GM23338 (cell line): ENCODE results near the gene CTXN3. TPM values are rescaled to one million over a fixed set of nuclear protein-coding genes. Genes with fewer than 3 reads are reported as not detected.

ENCODE experiments used
- ATAC-seq: fragments of 200-7000 bp; cut with Tn5 transposase; 3 replicates; pipeline ENCODE4 v1.9.1; 2020
- DNase-seq: peaks from one replicate; pipeline ENCODE4 v3.0.0-alpha.2; 2015; ENCODE audit warnings: low spot score
- H2AFZ ChIP-seq: fragments of 200-600 bp; sonication (generic); 2 replicates; pipeline ENCODE4 v1.8.0; 2016; ENCODE audit warnings: antibody characterized with exemption, mild to moderate bottlenecking, moderate library complexity
- H3F3A ChIP-seq: fragments of 200-600 bp; sonication (generic); replicated peaks from 2 replicates; pipeline ENCODE4 v1.8.0; 2017; ENCODE audit warnings: antibody characterized with exemption, mixed run types, low read depth
- H3K27ac ChIP-seq: fragments of 200-600 bp; sonication (generic); 2 replicates; pipeline ENCODE4 v1.6.1; 2016; ENCODE audit warnings: low read depth
- H3K27me3 ChIP-seq: fragments of 200-600 bp; sonication (generic); 2 replicates; pipeline ENCODE4 v1.8.0; 2016; ENCODE audit warnings: mild to moderate bottlenecking, mixed run types, moderate library complexity; ENCODE audit not compliant: insufficient read depth
- H3K36me3 ChIP-seq: fragments of 200-600 bp; sonication (generic); 2 replicates; pipeline ENCODE4 v1.8.0; 2016; ENCODE audit warnings: mild to moderate bottlenecking; ENCODE audit not compliant: insufficient read depth
- H3K4me1 ChIP-seq: fragments of 200-600 bp; sonication (generic); 2 replicates; pipeline ENCODE4 v1.8.0; 2016; ENCODE audit warnings: mild to moderate bottlenecking, moderate library complexity; ENCODE audit not compliant: insufficient read depth
- H3K4me2 ChIP-seq: fragments of 200-600 bp; sonication (generic); 2 replicates; pipeline ENCODE4 v1.7.1; 2017; ENCODE audit warnings: mixed run types
- H3K4me3 ChIP-seq: fragments of 200-600 bp; sonication (generic); 2 replicates; pipeline ENCODE4 v1.6.1; 2016; ENCODE audit warnings: mixed run types
- H3K79me2 ChIP-seq: fragments of 200-600 bp; sonication (generic); replicated peaks from 2 replicates; pipeline ENCODE4 v1.8.0; 2017; ENCODE audit warnings: mild to moderate bottlenecking; ENCODE audit not compliant: insufficient read depth
- H3K9me2 ChIP-seq: fragments of 200-600 bp; sonication (generic); 2 replicates; pipeline ENCODE4 v1.8.0; 2017; ENCODE audit not compliant: insufficient read depth
- H4K20me1 ChIP-seq: fragments of 200-600 bp; sonication (generic); replicated peaks from 2 replicates; pipeline ENCODE4 v1.8.0; 2017; ENCODE audit warnings: mild to moderate bottlenecking; ENCODE audit not compliant: insufficient read depth
- H3K27ac Mint-ChIP-seq: 2 replicates; pipeline ENCODE4 v1.8.0; 2020; ENCODE audit warnings: inconsistent platforms, mild to moderate bottlenecking, moderate library complexity, mixed read lengths
- H3K27me3 Mint-ChIP-seq: 3 replicates; pipeline ENCODE4 v1.8.0; 2022; ENCODE audit warnings: low read depth, mild to moderate bottlenecking, moderate library complexity, mixed read lengths, inconsistent platforms; ENCODE audit not compliant: insufficient read depth, poor library complexity
- H3K36me3 Mint-ChIP-seq: 3 replicates; pipeline ENCODE4 v1.8.0; 2021; ENCODE audit warnings: low read depth, mild to moderate bottlenecking, inconsistent platforms, moderate library complexity, mixed read lengths
- H3K4me1 Mint-ChIP-seq: 3 replicates; pipeline ENCODE4 v1.8.0; 2020; ENCODE audit warnings: mild to moderate bottlenecking, inconsistent platforms, mixed read lengths
- H3K4me3 Mint-ChIP-seq: 3 replicates; pipeline ENCODE4 v1.8.0; 2021; ENCODE audit warnings: moderate library complexity, mild to moderate bottlenecking, inconsistent platforms, mixed read lengths
- H3K9me3 Mint-ChIP-seq: 3 replicates; pipeline ENCODE4 v1.8.0; 2020; ENCODE audit warnings: moderate library complexity, mild to moderate bottlenecking, inconsistent platforms, mixed read lengths
- CTCF ChIP-seq, 2 experiments: fragments of 200-600 bp in 1 of 2; sonication (generic) in 1 of 2; conservative IDR thresholded peaks; 2 replicates each; pipeline versions ENCODE4 v1.5.1 to v1.6.1; 2016 to 2017; ENCODE audit warnings: antibody characterized with exemption in 2 of 2, low read depth in 2 of 2, mild to moderate bottlenecking in 2 of 2, moderate library complexity in 1 of 2
- EZH2 ChIP-seq: fragments of 200-600 bp; sonication (generic); IDR thresholded peaks from one replicate; pipeline ENCODE4 v1.8.0; 2017; ENCODE audit warnings: antibody characterized with exemption, mild to moderate bottlenecking, low read depth; ENCODE audit not compliant: unreplicated experiment
- EZH2phosphoT487 ChIP-seq: fragments of 200-600 bp; sonication (generic); IDR thresholded peaks from one replicate; pipeline ENCODE4 v1.8.1; 2018; ENCODE audit warnings: antibody characterized with exemption; ENCODE audit not compliant: unreplicated experiment
- JUNB ChIP-seq: IDR thresholded peaks from one replicate; pipeline ENCODE4 v1.6.1; 2016; ENCODE audit warnings: antibody characterized with exemption; ENCODE audit not compliant: unreplicated experiment
- NANOG ChIP-seq: IDR thresholded peaks from 2 replicates; pipeline ENCODE4 v1.6.1; 2016; ENCODE audit warnings: antibody characterized with exemption, borderline replicate concordance
- POLR2AphosphoS5 ChIP-seq: IDR thresholded peaks from 2 replicates; pipeline ENCODE4 v1.6.1; 2016; ENCODE audit warnings: antibody characterized with exemption, low read depth
- REST ChIP-seq: IDR thresholded peaks from one replicate; pipeline ENCODE4 v1.6.1; 2018; ENCODE audit warnings: antibody characterized with exemption; ENCODE audit not compliant: unreplicated experiment
- STAT1 ChIP-seq: IDR thresholded peaks from one replicate; pipeline ENCODE4 v1.6.1; 2016; ENCODE audit warnings: antibody characterized with exemption; ENCODE audit not compliant: unreplicated experiment
- ZNF114 ChIP-seq: fragments of 250-450 bp; sonication (Bioruptor Pico); IDR thresholded peaks from 2 replicates; pipeline ENCODE4 v1.5.0; 2020; ENCODE audit warnings: mild to moderate bottlenecking, moderate library complexity
- ZNF331 ChIP-seq: fragments of 250-450 bp; sonication (Bioruptor Pico); IDR thresholded peaks from 2 replicates; pipeline ENCODE4 v1.5.0; 2020; ENCODE audit warnings: low read depth, mild to moderate bottlenecking, moderate library complexity
- polyA plus RNA-seq: library from polyadenylated mRNA; unstranded; fragments of >200 nt; fragmentation: Nextera tagmentation; extraction: Ambion mirVana; gene quantifications from 2 replicates; pipeline ENCODE4 v1.2.1, GENCODE V29; 2016
- total RNA-seq: library from RNA; depleted of rRNA; stranded (reverse); fragments of >200 nt; shearing (Covaris generic); gene quantifications from 2 replicates; pipeline ENCODE4 v1.2.3, GENCODE V29; 2014

Gene CTXN3
- total and polyA plus RNA-seq, 2 experiments from 2014 or later: not detected

- TF ChIP-seq EZH2phosphoT487 (no peak), EZH2 (no peak), JUNB (no peak), ZNF114 (CRISPR knock-in tag) (no peak), ZNF331 (CRISPR knock-in tag) (no peak), STAT1 (no peak), CTCF (conservative IDR thresholded peaks at IDR 0.05; ENCODE audit: low read depth in 2 of 2) (no peak), REST (no peak), NANOG (no peak), POLR2AphosphoS5 (no peak)
- H3K9me3 Mint-ChIP-seq: no peaks in the 10 kb centered on the region
- Histone ChIP-seq H4K20me1 (no peaks in the 10 kb centered on the region), H3K4me1 (no peaks in the 10 kb centered on the region), H3K4me2 (no peak overlapping the region), H3K79me2 (no peaks in the 10 kb centered on the region), H3F3A (no peaks in the 10 kb centered on the region), H3K9me2 (no peaks in the 10 kb centered on the region; the same call in 1 of the 2 replicates), H3K4me3 (no peak overlapping the region), H3K27ac (no peak overlapping the region), H2AFZ (no peak overlapping the region), H3K27me3 (no peaks in the 10 kb centered on the region), H3K36me3 (no peaks in the 10 kb centered on the region)
- ATAC-seq (no peak), DNase-seq (no peak)
- no peaks in the 10 kb centered on the region for H3K36me3 Mint-ChIP-seq
- no peaks in the 10 kb centered on the region for H3K4me1 Mint-ChIP-seq
- H3K27me3 Mint-ChIP-seq: no peaks in the 10 kb centered on the region
- no peak overlapping the region for H3K4me3 Mint-ChIP-seq
- H3K27ac Mint-ChIP-seq: no peak overlapping the region
Measured at GRCh38 chr5:127694518-127695171, 45.8 kb downstream of the CTXN3 start.

- H3K27ac ChIP-seq: no peak overlapping the region
- no peak for ATAC-seq
- no peaks in the 10 kb centered on the region for H3K36me3 Mint-ChIP-seq
- no peak overlapping the region for H3K4me3 ChIP-seq
- no peaks in the 10 kb centered on the region for H3K9me3 Mint-ChIP-seq
- H3K27me3 ChIP-seq: no peaks in the 10 kb centered on the region
- H4K20me1 ChIP-seq: no peaks in the 10 kb centered on the region
- H3K4me1 Mint-ChIP-seq: no peaks in the 10 kb centered on the region
- H3K9me2 ChIP-seq: no peaks in the 10 kb centered on the region; the same call in 1 of the 2 replicates
- no peaks in the 10 kb centered on the region for H3K4me1 ChIP-seq
- no peak overlapping the region for H3K4me2 ChIP-seq
- H2AFZ ChIP-seq: no peak overlapping the region
- H3K27me3 Mint-ChIP-seq: no peaks in the 10 kb centered on the region
- DNase-seq: no peak
- no peak for TF ChIP-seq REST
- no peak for TF ChIP-seq EZH2
- TF ChIP-seq JUNB: no peak
- no peak for TF ChIP-seq NANOG
- no peaks in the 10 kb centered on the region for H3K79me2 ChIP-seq
- no peaks in the 10 kb centered on the region for H3F3A ChIP-seq
- no peak overlapping the region for H3K4me3 Mint-ChIP-seq
- H3K36me3 ChIP-seq: no peaks in the 10 kb centered on the region
- H3K27ac Mint-ChIP-seq: no peak overlapping the region
Measured at GRCh38 chr5:127695346-127695745, 46.5 kb downstream of the CTXN3 start.
